CD4-positive, alpha-beta memory T cell (primary cell): ENCODE data around the gene MAPKAPK2. TPM values are rescaled to one million over a fixed set of nuclear protein-coding genes. Genes with fewer than 3 reads are reported as not detected.

Experiments used
- CTCF ChIA-PET: fragments of 350-600 bp; sonication (Branson Sonifier 250); formaldehyde crosslinking; loops from one replicate; lab custom pipeline; 2021; ENCODE audit warnings: inconsistent platforms; ENCODE audit not compliant: partially characterized antibody; lab: Charles Lee
- POLR2A ChIA-PET: fragments of 350-600 bp; sonication (Branson Sonifier 250); formaldehyde crosslinking; loops from one replicate; lab custom pipeline; 2021; ENCODE audit not compliant: partially characterized antibody; lab: Charles Lee
- DNase-seq, 5 donors: peaks; one replicate each; pipeline versions ENCODE4 v3.0.0 to v3.0.0-alpha.2; 2020 to 2022; ENCODE audit warnings: mixed read lengths in 1 of 5
- H3K27ac ChIP-seq: one replicate; pipeline ENCODE4 v1.7.0; 2013; ENCODE audit warnings: low read depth, low read length
- H3K27me3 ChIP-seq: 2 replicates; pipeline ENCODE4 v1.7.0; 2013; ENCODE audit warnings: mild to moderate bottlenecking, low read length, moderate library complexity; ENCODE audit not compliant: insufficient read depth
- H3K36me3 ChIP-seq: 2 replicates; pipeline ENCODE4 v1.7.0; 2013; ENCODE audit warnings: mild to moderate bottlenecking, low read length, moderate library complexity; ENCODE audit not compliant: insufficient read depth
- H3K4me1 ChIP-seq: 2 replicates; pipeline ENCODE4 v1.7.0; 2013; ENCODE audit warnings: mild to moderate bottlenecking, low read length, moderate library complexity; ENCODE audit not compliant: insufficient read depth
- H3K4me3 ChIP-seq, 2 donors: one replicate each; pipeline ENCODE4 v1.7.0; 2013; ENCODE audit warnings: low read length in 2 of 2, mild to moderate bottlenecking in 1 of 2
- H3K9me3 ChIP-seq, 2 donors: one replicate each; pipeline ENCODE4 v1.7.0; 2013; ENCODE audit warnings: low read length in 2 of 2, control low read depth in 1 of 2; ENCODE audit not compliant: control insufficient read depth in 1 of 2
- H3K27ac Mint-ChIP-seq, 7 donors: one replicate each; pipeline ENCODE4 v1.8.0; 2020 to 2021; ENCODE audit warnings: mixed read lengths in 7 of 7, mild to moderate bottlenecking in 6 of 7, inconsistent platforms in 3 of 7, moderate library complexity in 3 of 7
- H3K27me3 Mint-ChIP-seq, 2 donors: one replicate each; pipeline ENCODE4 v1.8.0; 2020 to 2021; ENCODE audit warnings: mixed read lengths in 2 of 2
- H3K36me3 Mint-ChIP-seq, 2 donors: one replicate each; pipeline ENCODE4 v1.8.0; 2020 to 2021; ENCODE audit warnings: mixed read lengths in 2 of 2, inconsistent platforms in 1 of 2, mild to moderate bottlenecking in 1 of 2
- H3K4me1 Mint-ChIP-seq, 4 donors: one replicate each; pipeline ENCODE4 v1.8.0; 2020 to 2021; ENCODE audit warnings: mixed read lengths in 4 of 4, mild to moderate bottlenecking in 1 of 4
- H3K4me3 Mint-ChIP-seq, 8 donors: one replicate each; pipeline ENCODE4 v1.8.0; 2020 to 2021; ENCODE audit warnings: mixed read lengths in 8 of 8, mild to moderate bottlenecking in 7 of 8, moderate library complexity in 6 of 8, inconsistent platforms in 3 of 8
- H3K9me3 Mint-ChIP-seq, 8 donors: one replicate each; pipeline ENCODE4 v1.8.0; 2020 to 2021; ENCODE audit warnings: mixed read lengths in 8 of 8, mild to moderate bottlenecking in 5 of 8, inconsistent platforms in 3 of 8, moderate library complexity in 1 of 8
- intact Hi-C: fragments of 100-400 bp; cut with micrococcal nuclease; formaldehyde crosslinking; loops from one replicate; pipeline ENCODE4 v1.15.1; 2023
- polyA plus RNA-seq, 2 donors: library from polyadenylated mRNA; unstranded; fragments of 300-500 nt; fragmentation: Illumina TruSeq; gene quantifications; one replicate each; pipeline ENCODE4 v1.2.3, GENCODE V29; 2021
- total RNA-seq, 2 experiments: library from RNA; stranded (reverse); gene quantifications; one replicate each; pipeline ENCODE4 v1.2.3, GENCODE V29; 2021

Gene MAPKAPK2
- total and polyA plus RNA-seq, 4 experiments from 2014 or later = 1.3 to 72.8 (median 37.8) TPM

DNA sequence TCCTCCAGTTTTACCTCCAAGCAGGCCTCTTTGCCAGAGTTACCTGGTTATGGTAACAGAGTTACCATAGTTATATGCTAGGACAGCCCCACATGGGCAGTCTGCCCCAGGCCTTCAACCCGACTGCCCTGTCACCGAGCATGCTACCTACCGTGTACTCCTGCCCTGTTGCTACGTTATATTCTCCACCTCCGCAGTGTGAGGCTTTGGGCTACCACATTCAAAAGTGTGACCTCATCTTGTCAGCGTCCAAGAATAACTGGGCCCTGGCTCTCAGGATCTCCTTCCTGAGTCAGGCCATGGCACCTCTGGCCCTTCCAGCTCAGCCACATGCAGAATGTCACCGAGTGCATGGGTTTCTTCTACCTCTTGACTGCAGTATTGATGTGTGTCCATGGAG lies 8.9 kb downstream of the MAPKAPK2 start:
- H3K4me1 Mint-ChIP-seq = peaks cover 63 to 97% (median 80%) of the 10 kb centered on the region in 4 donors
- Histone ChIP-seq H3K27me3 (no peaks in the 10 kb centered on the region), H3K27ac (no peak overlapping the region), H3K4me3 (no peak overlapping the region), H3K36me3 (peaks cover 24% of the 10 kb centered on the region), H3K4me1 (peaks cover 61% of the 10 kb centered on the region), H3K9me3 (no peaks in the 10 kb centered on the region)
- H3K27ac Mint-ChIP-seq = peak overlapping the region in 2 of 7 donors; percentile 47 to 82
- CTCF ChIA-PET = no interaction called here
- no peak for DNase-seq
- H3K27me3 Mint-ChIP-seq = no peaks in the 10 kb centered on the region
- intact Hi-C loops = no loop called here
- peaks cover 0 to 2% (median 0%) of the 10 kb centered on the region in 8 donors for H3K9me3 Mint-ChIP-seq
- H3K36me3 Mint-ChIP-seq = peaks cover 25 to 69% of the 10 kb centered on the region in 2 donors
- POLR2A ChIA-PET = interaction anchor here (2.1 kb wide), 1 partner anchor 10 kb away, joined by 6 read pairs; no protein-coding TSS in a partner anchor
- H3K4me3 Mint-ChIP-seq = no peak overlapping the region

DNA sequence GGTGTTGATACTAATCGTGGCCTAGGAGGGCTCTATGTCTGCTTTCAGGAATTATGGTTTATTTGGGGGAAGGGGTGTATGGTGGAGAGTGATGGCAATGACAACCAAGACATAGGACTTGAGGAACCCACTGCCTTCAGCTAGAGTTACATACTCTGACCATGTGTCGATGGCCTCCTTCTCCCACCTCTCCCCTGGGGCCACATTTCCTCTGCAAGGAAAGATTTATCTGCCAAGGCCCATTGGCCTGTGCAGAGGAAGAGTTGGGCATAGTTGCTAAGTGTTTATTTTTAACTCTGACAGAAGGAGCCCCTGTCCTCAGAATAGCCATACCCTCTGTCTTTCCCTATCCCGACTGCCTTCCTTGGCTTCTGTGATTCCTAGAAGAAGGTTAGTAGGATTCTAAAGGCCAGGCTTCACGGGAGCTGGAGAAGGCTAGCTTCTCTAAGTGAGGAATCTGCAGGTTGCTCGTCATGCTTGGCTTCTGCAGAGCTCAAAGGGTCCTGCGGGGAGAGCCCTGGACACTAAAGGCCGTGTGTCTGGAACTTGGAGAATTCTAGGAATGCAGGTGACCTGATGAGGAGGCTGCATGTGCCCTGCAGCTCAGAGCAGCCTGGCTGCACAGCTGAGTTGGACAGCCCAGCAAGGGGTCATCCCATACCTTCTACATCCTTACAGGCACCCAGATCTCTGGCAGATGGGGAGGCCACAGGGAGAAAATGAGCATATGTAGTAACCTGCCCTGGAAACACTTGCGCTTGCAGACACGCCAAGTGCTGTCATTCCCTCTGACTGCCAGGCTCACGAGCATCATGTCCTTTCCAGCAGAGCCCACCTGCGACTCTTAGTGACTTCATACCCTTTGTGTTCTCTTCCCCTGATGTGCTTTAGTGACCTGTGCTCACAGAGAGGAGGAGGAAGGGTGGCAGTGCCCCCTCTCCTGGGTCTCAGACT lies 9.7 kb downstream of the MAPKAPK2 start:
- Mint-ChIP-seq H3K27me3 (no peaks in the 10 kb centered on the region), H3K27ac (peak overlapping the region in 3 of 7 donors; percentile 7 to 54 (median 49)), H3K4me1 (peaks cover 63 to 98% (median 81%) of the 10 kb centered on the region in 4 donors), H3K36me3 (peaks cover 25 to 70% of the 10 kb centered on the region in 2 donors), H3K9me3 (peaks cover 0 to 2% (median 0%) of the 10 kb centered on the region in 8 donors), H3K4me3 (peak overlapping the region in 1 of 8 donors; percentile 9)
- H3K4me1 ChIP-seq = peaks cover 59% of the 10 kb centered on the region
- no peak for DNase-seq
- ChIA-PET POLR2A (interaction anchor here (2.1 kb wide), 1 partner anchor 9 kb away, joined by 6 read pairs; no protein-coding TSS in a partner anchor), CTCF (no interaction called here)
- H3K36me3 ChIP-seq = peaks cover 27% of the 10 kb centered on the region
- no peaks in the 10 kb centered on the region for H3K9me3 ChIP-seq
- H3K27me3 ChIP-seq = no peaks in the 10 kb centered on the region
- H3K27ac ChIP-seq = no peak overlapping the region
- H3K4me3 ChIP-seq = no peak overlapping the region
- intact Hi-C loops = no loop called here

- Histone ChIP-seq H3K4me3 (no peak overlapping the region), H3K27me3 (no peaks in the 10 kb centered on the region), H3K9me3 (no peaks in the 10 kb centered on the region), H3K4me1 (peaks cover 57% of the 10 kb centered on the region), H3K27ac (no peak overlapping the region), H3K36me3 (peaks cover 27% of the 10 kb centered on the region)
- H3K27ac Mint-ChIP-seq = peak overlapping the region in 3 of 7 donors; percentile 2 to 49 (median 43)
- no peaks in the 10 kb centered on the region for H3K9me3 Mint-ChIP-seq
- ChIA-PET CTCF (interaction anchor here (1.4 kb wide), 1 partner anchor 17 kb away, joined by 3 read pairs; no protein-coding TSS in a partner anchor), POLR2A (interaction anchor here (0.6 kb wide), 1 partner anchor 39 kb away, joined by 3 read pairs; no protein-coding TSS in a partner anchor)
- peaks cover 64 to 99% (median 82%) of the 10 kb centered on the region in 4 donors for H3K4me1 Mint-ChIP-seq
- H3K4me3 Mint-ChIP-seq = no peak overlapping the region
- no peak for DNase-seq
- H3K27me3 Mint-ChIP-seq = no peaks in the 10 kb centered on the region
- H3K36me3 Mint-ChIP-seq = peaks cover 25 to 65% of the 10 kb centered on the region in 2 donors
- intact Hi-C loops = no loop called here
Observed at GRCh38 chr1:206695733-206696132, 11.0 kb downstream of the MAPKAPK2 start.

- POLR2A ChIA-PET = no interaction called here
- intact Hi-C loops = no loop called here
- no peaks in the 10 kb centered on the region for H3K27me3 Mint-ChIP-seq
- H3K27ac Mint-ChIP-seq = peak overlapping the region in 6 of 7 donors; percentile 4 to 71 (median 42)
- Histone ChIP-seq H3K36me3 (peaks cover 27% of the 10 kb centered on the region), H3K27me3 (no peaks in the 10 kb centered on the region), H3K4me1 (peaks cover 55% of the 10 kb centered on the region), H3K4me3 (no peak overlapping the region), H3K27ac (no peak overlapping the region), H3K9me3 (no peaks in the 10 kb centered on the region)
- H3K4me3 Mint-ChIP-seq = no peak overlapping the region
- H3K36me3 Mint-ChIP-seq = peaks cover 25 to 63% of the 10 kb centered on the region in 2 donors
- no peak for DNase-seq
- no peaks in the 10 kb centered on the region for H3K9me3 Mint-ChIP-seq
- peaks cover 55 to 96% (median 77%) of the 10 kb centered on the region in 4 donors for H3K4me1 Mint-ChIP-seq
- CTCF ChIA-PET = interaction anchor here (1.4 kb wide), 1 partner anchor 15 kb away, joined by 3 read pairs; no protein-coding TSS in a partner anchor
Observed at GRCh38 chr1:206696812-206697585, 12.3 kb downstream of the MAPKAPK2 start.

DNA sequence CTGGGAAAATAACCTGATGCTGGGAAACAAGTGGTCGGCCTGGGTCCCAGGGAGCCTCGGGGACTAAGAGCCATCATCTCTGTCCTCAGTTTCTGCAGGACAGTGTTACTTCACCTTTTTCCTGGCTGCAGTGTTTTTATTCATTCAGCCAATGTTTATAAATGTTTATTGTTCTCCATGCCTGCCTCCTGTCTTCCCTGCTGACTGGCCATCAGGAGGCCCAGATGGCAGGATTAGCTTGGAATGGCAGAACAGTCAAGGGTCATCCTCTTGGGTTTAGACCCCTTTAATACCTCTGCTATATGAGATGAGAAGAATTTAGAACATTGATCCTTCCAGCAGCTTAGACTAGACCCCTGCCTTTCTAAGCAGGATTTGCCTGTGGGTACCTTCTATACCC lies 13.3 kb downstream of the MAPKAPK2 start:
- ChIA-PET CTCF (interaction anchor here (1.2 kb wide), 1 partner anchor 9 kb away, joined by 4 read pairs; no protein-coding TSS in a partner anchor), POLR2A (no interaction called here)
- intact Hi-C loops = no loop called here

DNA sequence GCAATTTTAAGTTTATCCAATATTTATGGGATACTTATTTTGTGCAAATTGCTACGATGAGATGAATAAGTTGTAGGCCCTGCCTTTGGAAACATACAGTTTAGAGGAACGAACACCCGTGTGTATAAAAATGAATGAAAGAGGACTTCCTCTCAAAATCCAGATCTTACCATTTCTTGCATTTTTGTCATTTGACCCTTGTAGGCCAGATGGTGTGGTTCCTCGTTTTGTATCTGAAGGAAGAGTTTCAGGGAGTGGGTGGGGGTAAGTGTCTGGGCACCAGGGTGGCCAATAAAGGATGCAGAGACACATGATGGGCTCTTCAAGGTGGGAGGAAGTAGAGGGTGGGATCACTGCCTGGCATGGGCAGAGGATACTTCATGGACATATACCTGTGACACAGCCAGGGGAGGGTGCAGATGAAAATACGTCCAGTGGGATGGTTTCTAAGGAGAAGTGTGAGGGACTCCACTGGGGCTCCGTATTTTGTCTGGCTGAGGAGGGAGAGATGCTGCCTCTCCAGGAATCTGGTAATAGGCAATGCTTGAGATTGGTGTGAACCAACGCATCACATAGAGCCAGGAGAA lies 14.4 kb downstream of the MAPKAPK2 start:
- no peak overlapping the region for H3K27ac ChIP-seq
- H3K9me3 Mint-ChIP-seq = no peaks in the 10 kb centered on the region
- H3K27me3 Mint-ChIP-seq = no peaks in the 10 kb centered on the region
- CTCF ChIA-PET = interaction anchor here (0.7 kb wide), 1 partner anchor 11 kb away, joined by 3 read pairs; no protein-coding TSS in a partner anchor
- peaks cover 58 to 96% (median 81%) of the 10 kb centered on the region in 4 donors for H3K4me1 Mint-ChIP-seq
- no peaks in the 10 kb centered on the region for H3K27me3 ChIP-seq
- H3K4me1 ChIP-seq = peaks cover 57% of the 10 kb centered on the region
- no peak overlapping the region for H3K4me3 ChIP-seq
- intact Hi-C loops = no loop called here
- no peaks in the 10 kb centered on the region for H3K9me3 ChIP-seq
- POLR2A ChIA-PET = interaction anchor here (1.1 kb wide), 1 partner anchor 16 kb away, joined by 3 read pairs; no protein-coding TSS in a partner anchor
- H3K27ac Mint-ChIP-seq = peak overlapping the region in 6 of 7 donors; percentile 77 to 90 (median 88)
- H3K36me3 Mint-ChIP-seq = peaks cover 19 to 46% of the 10 kb centered on the region in 2 donors
- peak overlapping the region in 3 of 8 donors; percentile 3 to 71 (median 11) for H3K4me3 Mint-ChIP-seq
- DNase-seq = no peak
- H3K36me3 ChIP-seq = peaks cover 22% of the 10 kb centered on the region

More for the DNA sequence above, 13.3 kb downstream of the MAPKAPK2 start:
- no peak for DNase-seq
- Histone ChIP-seq H3K4me1 (peaks cover 55% of the 10 kb centered on the region), H3K27me3 (no peaks in the 10 kb centered on the region), H3K36me3 (peaks cover 27% of the 10 kb centered on the region), H3K9me3 (no peaks in the 10 kb centered on the region), H3K27ac (no peak overlapping the region), H3K4me3 (no peak overlapping the region)
- peaks cover 55 to 96% (median 80%) of the 10 kb centered on the region in 4 donors for H3K4me1 Mint-ChIP-seq
- H3K36me3 Mint-ChIP-seq = peaks cover 25 to 55% of the 10 kb centered on the region in 2 donors
- no peaks in the 10 kb centered on the region for H3K27me3 Mint-ChIP-seq
- H3K27ac Mint-ChIP-seq = peak overlapping the region in 5 of 7 donors; percentile 31 to 90 (median 62)
- H3K9me3 Mint-ChIP-seq = no peaks in the 10 kb centered on the region
- H3K4me3 Mint-ChIP-seq = peak overlapping the region in 1 of 8 donors; percentile 28
